Measurements from ENCODE around the gene GATB. TPM values are rescaled to one million over a fixed set of nuclear protein-coding genes. Genes with fewer than 3 reads are reported as not detected.

GATB gene
- total RNA-seq, 1 experiment from 2014 or later: 29.6 TPM

DNA sequence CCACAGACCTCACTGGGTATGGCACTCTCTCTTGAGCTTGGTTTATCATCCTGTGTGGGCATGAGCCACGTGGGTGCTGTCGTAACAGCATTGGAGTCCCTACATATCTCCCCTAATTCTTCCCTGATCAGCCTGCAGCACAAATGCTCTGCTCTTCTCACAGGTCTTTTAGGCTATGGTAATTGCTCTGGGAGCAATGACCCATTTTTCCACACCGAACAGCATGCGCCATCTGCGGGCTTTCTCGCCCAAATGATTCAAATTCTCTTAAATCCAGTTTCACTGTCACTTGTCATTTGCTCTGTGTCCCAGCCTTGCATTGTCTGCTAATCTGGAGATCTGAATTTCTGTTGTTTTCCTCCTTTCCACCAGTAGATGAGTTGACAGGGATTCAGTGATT is 48.9 kb upstream of the GATB start:
- Mint-ChIP-seq H3K27me3 (ENCODE audit: insufficient read depth, unreplicated experiment) (no peaks in the 10 kb centered on the region), H3K27ac (ENCODE audit: unreplicated experiment) (no peak overlapping the region), H3K36me3 (ENCODE audit: insufficient read depth, unreplicated experiment) (peaks cover 6% of the 10 kb centered on the region), H3K9me3 (ENCODE audit: unreplicated experiment) (no peaks in the 10 kb centered on the region), H3K4me1 (ENCODE audit: low read depth, unreplicated experiment) (no peaks in the 10 kb centered on the region), H3K4me3 (ENCODE audit: unreplicated experiment) (no peak overlapping the region)
- Histone ChIP-seq H3K4me1 (peaks cover 10% of the 10 kb centered on the region), H3K36me3 (ENCODE audit: control insufficient read depth, insufficient read depth, low read length) (no peaks in the 10 kb centered on the region), H3K4me3 (ENCODE audit: low read depth, low read length) (no peak overlapping the region), H3K27me3 (replicated peaks; ENCODE audit: control insufficient read depth, insufficient read depth, low read length) (no peaks in the 10 kb centered on the region), H3K9me3 (0 out of 2 replicates have a peak, but pooled peaks cover 4% of the 10 kb centered on the region)
- CTCF ChIA-PET: no interaction called here
- no TSS peak for BruUV-seq (replicated peaks)
- TF ChIP-seq, protein P1, sequence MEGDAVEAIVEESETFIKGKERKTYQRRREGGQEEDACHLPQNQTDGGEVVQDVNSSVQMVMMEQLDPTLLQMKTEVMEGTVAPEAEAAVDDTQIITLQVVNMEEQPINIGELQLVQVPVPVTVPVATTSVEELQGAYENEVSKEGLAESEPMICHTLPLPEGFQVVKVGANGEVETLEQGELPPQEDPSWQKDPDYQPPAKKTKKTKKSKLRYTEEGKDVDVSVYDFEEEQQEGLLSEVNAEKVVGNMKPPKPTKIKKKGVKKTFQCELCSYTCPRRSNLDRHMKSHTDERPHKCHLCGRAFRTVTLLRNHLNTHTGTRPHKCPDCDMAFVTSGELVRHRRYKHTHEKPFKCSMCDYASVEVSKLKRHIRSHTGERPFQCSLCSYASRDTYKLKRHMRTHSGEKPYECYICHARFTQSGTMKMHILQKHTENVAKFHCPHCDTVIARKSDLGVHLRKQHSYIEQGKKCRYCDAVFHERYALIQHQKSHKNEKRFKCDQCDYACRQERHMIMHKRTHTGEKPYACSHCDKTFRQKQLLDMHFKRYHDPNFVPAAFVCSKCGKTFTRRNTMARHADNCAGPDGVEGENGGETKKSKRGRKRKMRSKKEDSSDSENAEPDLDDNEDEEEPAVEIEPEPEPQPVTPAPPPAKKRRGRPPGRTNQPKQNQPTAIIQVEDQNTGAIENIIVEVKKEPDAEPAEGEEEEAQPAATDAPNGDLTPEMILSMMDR (IDR thresholded peaks at IDR 0.05; ENCODE audit: insufficient read depth in 1 of 2, low read depth in 1 of 2, low read length in 1 of 2, severe bottlenecking in 1 of 2, unreplicated experiment in 1 of 2): no peak
- intact Hi-C loops (cut with micrococcal nuclease; ENCODE audit: unreplicated experiment): no loop called here
- POLR2A ChIA-PET: no interaction called here
- no peak for DNase-seq

DNA sequence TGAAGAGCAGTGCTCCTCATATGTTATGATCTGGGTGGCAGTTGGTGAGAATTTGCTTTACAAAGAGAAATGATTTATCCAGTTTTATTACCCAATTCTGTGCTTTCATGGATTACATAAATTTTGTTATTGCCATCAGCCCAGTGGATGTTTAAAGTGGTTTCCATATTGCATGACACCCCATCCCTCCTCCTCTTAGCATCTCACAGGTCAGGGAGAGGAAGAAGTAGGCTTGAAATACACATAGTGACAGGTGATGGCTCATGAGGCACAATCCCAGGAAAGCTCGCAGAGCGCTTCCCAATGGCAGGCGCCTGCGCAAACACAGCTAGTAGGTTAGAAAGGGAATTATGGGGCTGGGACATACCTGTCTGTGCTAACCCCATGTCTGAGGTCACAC is 47.7 kb upstream of the GATB start:
- Histone ChIP-seq H3K4me1 (peaks cover 10% of the 10 kb centered on the region), H3K36me3 (ENCODE audit: control insufficient read depth, insufficient read depth, low read length) (no peaks in the 10 kb centered on the region), H3K4me3 (ENCODE audit: low read depth, low read length) (no peak overlapping the region), H3K9me3 (0 out of 2 replicates have a peak, but pooled peaks cover 4% of the 10 kb centered on the region), H3K27me3 (replicated peaks; ENCODE audit: control insufficient read depth, insufficient read depth, low read length) (no peaks in the 10 kb centered on the region)
- BruUV-seq (replicated peaks): no TSS peak
- no peak for DNase-seq
- TF ChIP-seq, protein P1 (IDR thresholded peaks at IDR 0.05; ENCODE audit: insufficient read depth in 1 of 2, low read depth in 1 of 2, low read length in 1 of 2, severe bottlenecking in 1 of 2, unreplicated experiment in 1 of 2): no peak
- CTCF ChIA-PET: no interaction called here
- H3K36me3 Mint-ChIP-seq (ENCODE audit: insufficient read depth, unreplicated experiment): peaks cover 6% of the 10 kb centered on the region
- H3K4me1 Mint-ChIP-seq (ENCODE audit: low read depth, unreplicated experiment): no peaks in the 10 kb centered on the region
- H3K4me3 Mint-ChIP-seq (ENCODE audit: unreplicated experiment): no peak overlapping the region
- H3K27ac Mint-ChIP-seq (ENCODE audit: unreplicated experiment): no peak overlapping the region
- no peaks in the 10 kb centered on the region for H3K27me3 Mint-ChIP-seq (ENCODE audit: insufficient read depth, unreplicated experiment)
- POLR2A ChIA-PET: no interaction called here
- intact Hi-C loops (cut with micrococcal nuclease; ENCODE audit: unreplicated experiment): no loop called here
- no peaks in the 10 kb centered on the region for H3K9me3 Mint-ChIP-seq (ENCODE audit: unreplicated experiment)

DNA sequence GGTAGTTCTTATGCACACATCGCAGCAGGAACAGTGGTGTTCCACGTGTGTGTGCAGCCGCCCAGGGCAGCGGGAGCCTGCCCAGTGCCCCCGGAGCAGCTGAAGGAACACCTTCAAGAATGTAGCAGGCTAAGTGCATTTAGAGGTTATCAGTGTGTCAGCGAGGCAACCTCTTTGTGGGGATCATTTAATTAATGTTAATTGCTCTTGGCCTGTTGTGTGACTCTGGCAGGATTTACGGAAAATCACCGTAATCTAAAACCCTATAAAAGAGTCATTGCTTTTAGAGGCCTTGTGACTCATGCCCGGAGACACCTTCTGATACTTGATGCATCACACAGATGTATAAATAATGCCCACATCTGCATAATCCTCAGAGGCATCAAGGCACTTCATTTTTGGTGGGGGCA is 47.3 kb upstream of the GATB start:
- no peak overlapping the region for H3K4me3 ChIP-seq (ENCODE audit: low read depth, low read length)
- peaks cover 6% of the 10 kb centered on the region for H3K36me3 Mint-ChIP-seq (ENCODE audit: insufficient read depth, unreplicated experiment)
- no peak overlapping the region for H3K4me3 Mint-ChIP-seq (ENCODE audit: unreplicated experiment)
- intact Hi-C loops (cut with micrococcal nuclease; ENCODE audit: unreplicated experiment): no loop called here
- ChIA-PET CTCF (no interaction called here), POLR2A (no interaction called here)
- DNase-seq: no peak
- no peak overlapping the region for H3K27ac Mint-ChIP-seq (ENCODE audit: unreplicated experiment)
- no peaks in the 10 kb centered on the region for H3K4me1 Mint-ChIP-seq (ENCODE audit: low read depth, unreplicated experiment)
- no peaks in the 10 kb centered on the region for H3K27me3 ChIP-seq (replicated peaks; ENCODE audit: control insufficient read depth, insufficient read depth, low read length)
- no peaks in the 10 kb centered on the region for H3K27me3 Mint-ChIP-seq (ENCODE audit: insufficient read depth, unreplicated experiment)
- BruUV-seq (replicated peaks): no TSS peak
- H3K9me3 ChIP-seq: 0 out of 2 replicates have a peak, but pooled peaks cover 4% of the 10 kb centered on the region
- TF ChIP-seq, protein P1 (IDR thresholded peaks at IDR 0.05; ENCODE audit: insufficient read depth in 1 of 2, low read depth in 1 of 2, low read length in 1 of 2, severe bottlenecking in 1 of 2, unreplicated experiment in 1 of 2): no peak
- H3K9me3 Mint-ChIP-seq (ENCODE audit: unreplicated experiment): no peaks in the 10 kb centered on the region
- H3K4me1 ChIP-seq: peaks cover 10% of the 10 kb centered on the region
- no peaks in the 10 kb centered on the region for H3K36me3 ChIP-seq (ENCODE audit: control insufficient read depth, insufficient read depth, low read length)
